GM21825 (cell line): ENCODE results near the gene KCNJ18.
"Not testable (repeated sequence)": the region's sequence is repeated elsewhere in the genome, so short reads cannot be mapped to it uniquely, and the experiment has no call there.

Source experiments
- ATAC-seq: cut with Tn5 transposase; IDR thresholded peaks from one replicate; pipeline ENCODE4 v1.9.1; 2021; ENCODE audit warnings: mild to moderate bottlenecking, moderate library complexity; ENCODE audit not compliant: unreplicated experiment

KCNJ18 gene

GRCh38 chr17:21670361-21671155, 21.8 kb upstream of the KCNJ18 start:
- ATAC-seq: not testable (repeated sequence)

- not testable (repeated sequence) for ATAC-seq
Observed at GRCh38 chr17:21671437-21671836, 20.9 kb upstream of the KCNJ18 start.

- not testable (repeated sequence) for ATAC-seq
Observed at GRCh38 chr17:21671871-21672270, 20.5 kb upstream of the KCNJ18 start.

GRCh38 chr17:21673451-21674241, 18.7 kb upstream of the KCNJ18 start:
- ATAC-seq: not testable (repeated sequence)

- ATAC-seq: no peak
Observed at GRCh38 chr17:21674242-21674731, 18.0 kb upstream of the KCNJ18 start.

GRCh38 chr17:21674891-21675738, 17.2 kb upstream of the KCNJ18 start:
- not testable (repeated sequence) for ATAC-seq

GRCh38 chr17:21675739-21676130, 16.6 kb upstream of the KCNJ18 start:
- ATAC-seq: not testable (repeated sequence)

- ATAC-seq: no peak
Observed at GRCh38 chr17:21676281-21677111, 15.8 kb upstream of the KCNJ18 start.

GRCh38 chr17:21677126-21677910, 15.0 kb upstream of the KCNJ18 start:
- ATAC-seq: no peak

- no peak for ATAC-seq
Observed at GRCh38 chr17:21677911-21678310, 14.4 kb upstream of the KCNJ18 start.

GRCh38 chr17:21678393-21679081, 13.8 kb upstream of the KCNJ18 start:
- no peak for ATAC-seq

GRCh38 chr17:21679256-21680146, 12.8 kb upstream of the KCNJ18 start:
- no peak for ATAC-seq

GRCh38 chr17:21680366-21680765, 12.0 kb upstream of the KCNJ18 start:
- no peak for ATAC-seq

GRCh38 chr17:21680850-21681351, 11.4 kb upstream of the KCNJ18 start:
- ATAC-seq: not testable (repeated sequence)

GRCh38 chr17:21681576-21681975, 10.7 kb upstream of the KCNJ18 start:
- not testable (repeated sequence) for ATAC-seq

- not testable (repeated sequence) for ATAC-seq
Observed at GRCh38 chr17:21682130-21682529, 10.2 kb upstream of the KCNJ18 start.

GRCh38 chr17:21683142-21683712, 9.1 kb upstream of the KCNJ18 start:
- not testable (repeated sequence) for ATAC-seq
